ENCODE results near the gene FBXO48. TPM values are rescaled to one million over a fixed set of nuclear protein-coding genes. Genes with fewer than 3 reads are reported as not detected.

FBXO48 gene
- total RNA-seq (2013; cell fraction: nucleolus; rRNA removed) = 1.6 and 1.7 TPM in 2 replicates
- total RNA-seq (2014; rRNA removed) (0.56 and 0.87 TPM in 2 replicates), total RNA-seq (2014; rRNA removed; fragmentation: Illumina TruSeq; extraction: Trizol) (1.4 and 1.5 TPM in 2 replicates), total RNA-seq (2021) (0.85 and 1.1 TPM in 2 replicates), polyA plus RNA-seq (2011; rRNA removed) (2.3 and 3.2 TPM in 2 replicates), polyA plus RNA-seq (2014; fragmentation: Illumina TruSeq; extraction: Trizol) (1.5 and 2.2 TPM in 2 replicates), polyA plus RNA-seq (2014; fragmentation: Nextera tagmentation; extraction: Ambion mirVana) (1 to 10 TPM in 1 of 2 experiments, under 1 TPM in 1; 0.90 to 1.1 TPM), polyA plus RNA-seq (2014; rRNA removed) (0.67 and 1.3 TPM in 2 replicates), polyA plus RNA-seq (2016; fragmentation: Nextera tagmentation; extraction: Ambion mirVana) (1 to 10 TPM; 1.1 to 1.5 TPM), polyA minus RNA-seq (2011; rRNA and poly(A)+ RNA removed) (1.1 and 2.0 TPM in 2 replicates), Bru-seq, nascent RNA (percentile 54 among the genes with signal in this experiment), BruChase-seq, experiment 1, labeled RNA remaining after a 6-hour chase (percentile 48 among the genes with signal in this experiment), BruChase-seq, experiment 2, labeled RNA remaining after a 2-hour chase (percentile 62 among the genes with signal in this experiment)
- 0.29 TPM for polyA plus RNA-seq (2011; ENCODE audit: low read depth)
- 0.85 and 1.2 TPM in 2 replicates for polyA plus RNA-seq (2011; cell fraction: cytosol; rRNA removed)
- 0.85 and 0.91 TPM in 2 replicates for polyA plus RNA-seq (2011; cell fraction: nucleus; rRNA removed)
- 0.42 and 0.70 TPM in 2 replicates for polyA plus RNA-seq (2012)
- polyA minus RNA-seq (2011; cell fraction: cytosol; rRNA and poly(A)+ RNA removed) = 0.31 and 0.40 TPM in 2 replicates
- 0.73 and 1.3 TPM in 2 replicates for polyA minus RNA-seq (2011; cell fraction: nucleus; rRNA and poly(A)+ RNA removed)
- long read RNA-seq, experiment 1, full-length matches to known transcripts = 1 of 2 reads
- long read RNA-seq, experiment 1, partial matches to known transcripts = 0 of 2 reads
- long read RNA-seq, experiment 1, other reads (novel, unspliced or antisense) = 1 of 2 reads
- long read RNA-seq, experiment 2, full-length matches to known transcripts = 4 of 10 reads
- long read RNA-seq, experiment 2, partial matches to known transcripts = 1 of 10 reads
- long read RNA-seq, experiment 2, other reads (novel, unspliced or antisense) = 5 of 10 reads

- under 1% methylated on average over 80 of the region's 82 CpGs for WGBS (ENCODE audit: insufficient coverage, insufficient replicate concordance, low lambda C conversion rate, missing lambda C conversion rate)
- Histone ChIP-seq H3K36me3 (ENCODE audit: control insufficient read depth in 2 of 2, insufficient read depth in 2 of 2, low read length in 1 of 2) (no peaks in the 10 kb centered on the region), H3K9me3 (replicated peaks; ENCODE audit: control insufficient read depth, insufficient read depth, low read length) (no peaks in the 10 kb centered on the region), H3K27ac (ENCODE audit: control insufficient read depth, insufficient read depth) (peak within 1 kb of the TSS; percentile 74), H2AFZ (ENCODE audit: control insufficient read depth, low read depth, low read length) (peak within 1 kb of the TSS; percentile 98), H3K4me1 (ENCODE audit: control insufficient read depth, insufficient read depth, low read length) (peaks cover 11% of the 10 kb centered on the region; the same call in 1 of the 2 replicates), H3K79me2 (ENCODE audit: control insufficient read depth, insufficient read depth, low read length) (peaks cover 2% of the 10 kb centered on the region; the same call in 1 of the 2 replicates), H3K9ac (ENCODE audit: control insufficient read depth, insufficient read depth, low read length) (peak within 1 kb of the TSS; percentile 88), H3K4me3 (peak within 1 kb of the TSS; percentile 80), H4K20me1 (ENCODE audit: control insufficient read depth, insufficient read depth) (no peaks in the 10 kb centered on the region), H3K4me2 (ENCODE audit: control insufficient read depth, insufficient read depth) (peak within 1 kb of the TSS; percentile 100), H3K27me3 (replicated peaks in 1 of 2; ENCODE audit: control insufficient read depth in 2 of 2, insufficient read depth in 2 of 2, low read length in 1 of 2) (no peaks in the 10 kb centered on the region)
- DNase-seq (ENCODE audit: low read depth, low spot score) (peak; percentile 95), ATAC-seq (peak; percentile 96), FAIRE-seq (peak; percentile 99)
- ChIA-PET CTCF (interaction anchor here (0.7 to 8.9 kb wide), 17 partner anchors 11 to 969 kb away, joined by 3 to 173 read pairs (median 4); no protein-coding TSS in a partner anchor), RAD21 (ENCODE audit: unreplicated experiment) (interaction anchor here (0.5 to 3.3 kb wide), 20 partner anchors 8 to 1357 kb away, joined by 3 to 17 read pairs (median 4); partner anchors contain the start of gene C1D), SMC1A (ENCODE audit: uncharacterized antibody, unreplicated experiment) (interaction anchor here (0.7 to 4.8 kb wide), 18 partner anchors 11 to 441 kb away, joined by 3 to 55 read pairs (median 4); no protein-coding TSS in a partner anchor), POLR2A (interaction anchor here (0.6 to 2.7 kb wide), 15 partner anchors 11 to 441 kb away, joined by 3 to 10 read pairs (median 3); partner anchors contain the start of genes ARHGAP25 and C1D)
- in situ Hi-C loops (cut with MboI) (no loop called here), intact Hi-C loops (cut with micrococcal nuclease; ENCODE audit: unreplicated experiment) (loop anchor here (2.0 to 5.0 kb wide), 2 partner anchors 369 to 840 kb away; no protein-coding TSS in a partner anchor)
- no TSS peak for BruUV-seq (replicated peaks)
- TF ChIP-seq ZNF217 (IDR thresholded peaks at IDR 0.05) (peak; percentile 33; the same call in 1 of the 2 replicates), IRF3 (IDR thresholded peaks at IDR 0.05) (0 out of 2 replicates have a peak, but pooled peaks have one; percentile 25), BHLHE40 (IDR thresholded peaks at IDR 0.05; ENCODE audit: borderline replicate concordance in 1 of 2, low read depth in 2 of 2, low read length in 1 of 2) (peak in 1 of 2 experiments; percentile 56; a peak in 1 of 4 replicates), NKRF (conservative IDR thresholded peaks at IDR 0.05) (peak; percentile 89), CHD4 (IDR thresholded peaks at IDR 0.05) (0 out of 2 replicates have a peak, but pooled peaks have one; percentile 63), HDAC6 (IDR thresholded peaks at IDR 0.05; ENCODE audit: unreplicated experiment) (no peak), RCOR1 (conservative IDR thresholded peaks at IDR 0.05; ENCODE audit: low read depth, low read length) (peak; percentile 67; the same call in 1 of the 2 replicates), ASH2L (IDR thresholded peaks at IDR 0.05; ENCODE audit: borderline replicate concordance, low read depth) (0 out of 2 replicates have a peak, but pooled peaks have one; percentile 65)
- TF ChIP-seq, protein P1, sequence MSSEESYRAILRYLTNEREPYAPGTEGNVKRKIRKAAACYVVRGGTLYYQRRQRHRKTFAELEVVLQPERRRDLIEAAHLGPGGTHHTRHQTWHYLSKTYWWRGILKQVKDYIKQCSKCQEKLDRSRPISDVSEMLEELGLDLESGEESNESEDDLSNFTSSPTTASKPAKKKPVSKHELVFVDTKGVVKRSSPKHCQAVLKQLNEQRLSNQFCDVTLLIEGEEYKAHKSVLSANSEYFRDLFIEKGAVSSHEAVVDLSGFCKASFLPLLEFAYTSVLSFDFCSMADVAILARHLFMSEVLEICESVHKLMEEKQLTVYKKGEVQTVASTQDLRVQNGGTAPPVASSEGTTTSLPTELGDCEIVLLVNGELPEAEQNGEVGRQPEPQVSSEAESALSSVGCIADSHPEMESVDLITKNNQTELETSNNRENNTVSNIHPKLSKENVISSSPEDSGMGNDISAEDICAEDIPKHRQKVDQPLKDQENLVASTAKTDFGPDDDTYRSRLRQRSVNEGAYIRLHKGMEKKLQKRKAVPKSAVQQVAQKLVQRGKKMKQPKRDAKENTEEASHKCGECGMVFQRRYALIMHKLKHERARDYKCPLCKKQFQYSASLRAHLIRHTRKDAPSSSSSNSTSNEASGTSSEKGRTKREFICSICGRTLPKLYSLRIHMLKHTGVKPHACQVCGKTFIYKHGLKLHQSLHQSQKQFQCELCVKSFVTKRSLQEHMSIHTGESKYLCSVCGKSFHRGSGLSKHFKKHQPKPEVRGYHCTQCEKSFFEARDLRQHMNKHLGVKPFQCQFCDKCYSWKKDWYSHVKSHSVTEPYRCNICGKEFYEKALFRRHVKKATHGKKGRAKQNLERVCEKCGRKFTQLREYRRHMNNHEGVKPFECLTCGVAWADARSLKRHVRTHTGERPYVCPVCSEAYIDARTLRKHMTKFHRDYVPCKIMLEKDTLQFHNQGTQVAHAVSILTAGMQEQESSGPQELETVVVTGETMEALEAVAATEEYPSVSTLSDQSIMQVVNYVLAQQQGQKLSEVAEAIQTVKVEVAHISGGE (CRISPR knock-in tag; IDR thresholded peaks at IDR 0.05) = no peak
Observed at GRCh38 chr2:68467077-68467960, at the start of gene FBXO48, which contains the start of gene APLF. TSS of gene FBXO48 (minus strand) at chr2:68467294. CDS start at chr2:68465145, 2,149 bp downstream. TSS of gene APLF (plus strand) at chr2:68467585. CDS start at chr2:68467732, 147 bp downstream.
